Activated T-cell treated with anti-CD3 and anti-CD28 coated beads for 4 hours (primary cell): Measurements from ENCODE around the gene LLGL2.
"Not testable (repeated sequence)": the region's sequence is repeated elsewhere in the genome, so short reads cannot be mapped to it uniquely, and the experiment has no call there.

Experiments
- DNase-seq: peaks from one replicate; pipeline ENCODE4 v3.0.0-alpha.2; 2020

The LLGL2 gene

DNA sequence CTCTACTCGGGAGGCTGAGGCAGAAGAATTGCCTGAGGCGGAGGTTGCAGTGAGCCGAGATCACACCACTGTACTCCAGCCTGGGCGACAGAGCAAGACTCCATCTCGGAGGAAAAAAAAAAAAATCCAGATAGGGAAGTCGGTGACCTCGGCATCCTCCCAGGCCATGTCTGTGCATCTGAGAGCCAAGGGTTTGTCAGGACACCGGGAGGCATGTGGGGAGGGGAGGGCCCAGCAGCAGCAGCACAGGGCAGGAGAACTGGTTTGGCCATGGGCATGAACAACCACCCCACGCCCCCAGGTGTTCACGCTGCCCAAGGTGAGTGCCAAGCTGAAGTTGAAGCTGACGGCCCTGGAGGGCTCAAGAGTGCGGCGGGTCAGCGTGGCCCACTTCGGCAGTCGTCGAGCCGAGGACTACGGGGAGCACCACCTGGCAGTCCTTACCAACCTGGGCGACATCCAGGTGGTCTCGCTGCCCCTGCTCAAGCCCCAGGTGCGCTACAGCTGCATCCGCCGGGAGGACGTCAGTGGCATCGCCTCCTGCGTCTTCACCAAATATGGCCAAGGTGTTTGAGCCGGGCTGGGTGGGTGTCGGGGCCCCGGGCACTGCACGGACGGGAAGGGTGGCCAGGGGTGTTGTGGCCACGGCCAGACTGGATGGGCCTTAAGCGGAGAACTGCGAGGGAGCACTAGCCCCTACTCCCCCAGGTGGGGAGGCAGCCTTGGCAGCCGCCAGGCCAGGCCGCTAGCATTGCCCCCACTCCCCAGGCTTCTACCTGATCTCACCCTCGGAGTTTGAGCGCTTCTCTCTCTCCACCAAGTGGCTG is 47.4 kb downstream of the LLGL2 start:
- DNase-seq: no peak

GRCh38 chr17:75573540-75573957 is 48.1 kb downstream of the LLGL2 start:
- no peak for DNase-seq

DNA sequence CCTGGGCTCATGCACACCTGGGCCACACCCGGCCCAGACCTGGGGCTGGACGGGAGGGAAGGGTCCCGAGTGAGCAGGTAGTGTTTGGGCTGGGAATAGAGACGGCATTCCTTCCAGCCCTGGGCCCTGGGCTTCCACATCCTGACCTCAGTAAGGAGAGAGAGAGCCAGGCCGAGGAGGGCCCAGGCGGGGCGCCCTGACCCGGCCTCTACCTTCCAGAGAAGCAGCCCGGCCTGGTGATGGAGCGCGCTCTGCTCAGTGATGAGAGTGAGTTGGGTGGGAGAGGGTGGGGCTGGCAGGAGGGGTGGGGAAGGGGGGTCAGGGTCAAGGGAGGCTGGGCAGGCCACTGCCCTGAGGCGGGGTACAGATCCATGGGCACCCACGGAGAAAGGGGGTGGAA is 48.5 kb downstream of the LLGL2 start:
- DNase-seq: no peak

- DNase-seq: no peak
These were observed 49.0 kb downstream of the LLGL2 start for GRCh38 chr17:75574404-75575036.

- DNase-seq: no peak
These were observed 49.7 kb downstream of the LLGL2 start for GRCh38 chr17:75575197-75575596.

DNA sequence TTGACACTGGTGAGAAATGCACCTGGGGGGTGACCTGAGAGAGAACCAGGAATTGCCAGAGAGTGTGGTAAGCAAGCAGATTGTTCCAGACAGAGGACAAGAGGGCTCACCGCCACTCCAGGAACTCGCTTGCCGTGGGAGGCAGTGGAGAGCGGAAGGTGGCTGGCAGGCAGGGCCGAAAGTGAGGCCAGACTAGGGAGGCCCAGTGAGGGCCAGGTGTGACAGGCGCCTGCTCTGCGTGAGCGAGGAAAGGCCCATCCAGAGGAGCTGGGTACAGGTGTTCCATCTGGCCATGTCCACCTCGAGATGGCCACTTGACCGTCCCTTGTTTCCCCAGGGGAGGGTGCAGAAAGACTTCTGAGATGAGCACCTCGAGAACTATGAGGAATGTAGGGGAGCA is 50.2 kb downstream of the LLGL2 start:
- DNase-seq: no peak

DNA sequence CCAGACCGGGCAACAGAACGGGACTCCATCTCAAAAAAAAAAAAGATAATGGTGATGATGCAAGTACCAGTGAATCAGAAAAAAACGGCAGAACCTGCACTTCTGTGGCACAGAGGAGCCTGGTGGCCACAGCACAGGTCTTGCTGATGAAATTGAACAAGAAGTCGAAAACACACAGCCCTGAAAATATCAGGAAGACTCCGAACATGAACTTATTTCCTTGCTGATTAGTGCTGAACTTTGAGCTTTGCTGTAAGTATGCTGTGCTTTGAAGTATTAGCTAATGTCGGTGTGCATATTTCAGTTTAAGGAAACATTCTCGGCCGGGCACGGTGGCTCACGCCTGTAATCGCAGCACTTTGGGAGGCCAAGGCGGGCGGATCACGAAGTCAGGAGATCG is 51.2 kb downstream of the LLGL2 start:
- DNase-seq: no peak

DNA sequence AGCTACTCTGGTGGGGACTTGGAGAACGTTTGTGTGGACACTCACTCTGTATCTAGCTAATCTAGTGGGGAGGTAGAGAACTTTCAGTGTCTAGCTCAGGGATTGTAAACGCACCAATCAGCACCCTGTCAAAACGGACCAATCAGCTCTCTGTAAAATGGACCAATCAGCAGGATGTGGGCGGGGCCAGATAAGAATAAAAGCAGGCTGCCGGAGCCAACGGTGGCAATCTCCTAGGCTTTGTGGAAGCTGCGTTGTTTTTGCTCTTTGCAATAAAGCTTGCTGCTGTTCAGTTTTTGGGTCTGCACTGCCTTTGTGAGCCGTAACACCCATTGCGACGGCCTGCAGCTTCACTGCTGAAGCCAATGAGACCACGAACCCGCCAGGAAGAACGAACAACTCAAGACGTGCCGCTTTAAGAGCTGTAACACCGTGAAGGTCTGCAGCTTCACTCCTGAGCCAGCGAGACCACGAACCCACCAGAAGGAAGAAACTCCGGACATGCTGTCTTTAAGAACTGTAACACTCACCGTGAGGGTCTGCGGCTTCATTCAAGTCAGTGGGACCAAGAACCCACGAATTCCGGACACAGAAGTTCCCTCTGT is 55.7 kb downstream of the LLGL2 start:
- peak; percentile 33 for DNase-seq

GRCh38 chr17:75583197-75583596 is 57.7 kb downstream of the LLGL2 start:
- not testable (repeated sequence) for DNase-seq

- no peak for DNase-seq
These were observed 59.3 kb downstream of the LLGL2 start for GRCh38 chr17:75584849-75585175.

- peak; percentile 44 for DNase-seq
These were observed 62.4 kb downstream of the LLGL2 start, which contains the start of gene MYO15B for GRCh38 chr17:75587675-75588595. TSS of gene MYO15B (plus strand) at chr17:75587800. CDS start at chr17:75588058, 258 bp downstream.

GRCh38 chr17:75588596-75589011 is 63.1 kb downstream of the LLGL2 start:
- DNase-seq: peak; percentile 9

DNA sequence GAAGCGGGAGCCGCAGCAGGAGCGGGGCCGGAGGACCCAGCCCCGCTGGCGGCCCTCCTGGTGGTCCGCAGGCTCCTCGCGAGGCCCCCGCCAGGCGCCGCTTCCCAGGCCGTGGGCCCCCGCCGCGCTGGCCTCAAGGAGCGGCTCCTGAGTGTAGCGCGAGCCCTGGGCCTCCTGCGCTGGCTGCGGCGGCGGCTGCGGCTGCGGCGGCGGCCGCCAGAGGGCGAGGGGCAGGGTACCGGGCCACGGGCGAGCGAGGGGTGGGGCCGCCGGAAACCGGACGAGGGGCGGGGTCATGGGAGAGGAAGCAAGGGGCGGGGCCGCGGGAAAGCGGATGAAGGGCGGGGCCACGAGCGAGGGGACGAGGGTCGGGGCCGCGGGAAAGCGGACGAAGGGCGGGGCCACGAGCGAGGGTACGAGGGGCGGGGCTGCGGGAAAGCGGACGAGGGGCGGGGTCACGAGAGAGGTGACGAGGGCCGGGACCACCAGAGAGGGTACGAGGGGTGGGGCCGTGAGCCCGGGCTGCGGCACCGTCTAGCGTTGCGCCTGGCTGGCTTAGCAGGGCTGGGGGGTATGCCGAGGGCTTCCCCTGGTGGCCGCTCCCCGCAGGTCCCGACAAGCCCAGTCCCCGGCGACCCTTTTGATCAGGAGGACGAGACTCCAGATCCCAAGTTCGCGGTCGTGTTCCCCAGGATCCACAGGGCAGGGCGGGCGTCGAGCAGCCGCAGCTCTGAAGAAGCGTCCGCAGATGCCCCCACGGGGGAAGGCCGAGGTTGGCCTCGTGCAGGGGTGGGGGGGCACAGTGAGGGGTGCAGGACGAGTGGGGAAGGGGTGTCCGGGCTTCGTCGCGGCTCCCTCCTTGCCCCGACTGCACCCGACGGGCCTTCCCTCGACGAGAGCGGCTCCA is 63.8 kb downstream of the LLGL2 start:
- DNase-seq: peak; percentile 98

GRCh38 chr17:75589919-75590303 is 64.4 kb downstream of the LLGL2 start:
- no peak for DNase-seq

- no peak for DNase-seq
These were observed 64.8 kb downstream of the LLGL2 start for GRCh38 chr17:75590314-75590761.

- DNase-seq: no peak
These were observed 65.6 kb downstream of the LLGL2 start for GRCh38 chr17:75590849-75591721.

GRCh38 chr17:75591722-75592302 is 66.3 kb downstream of the LLGL2 start:
- no peak for DNase-seq

GRCh38 chr17:75592348-75593020 is 67.0 kb downstream of the LLGL2 start:
- DNase-seq: no peak

- not testable (repeated sequence) for DNase-seq
These were observed 67.9 kb downstream of the LLGL2 start for GRCh38 chr17:75593430-75593829.
